GM18505 (cell line): ENCODE measurements around the gene PGGHG.

Experiments used
- ATAC-seq: cut with Tn5 transposase; IDR thresholded peaks from one replicate; pipeline ENCODE4 v1.9.1; 2021; ENCODE audit not compliant: unreplicated experiment
- POLR2A ChIP-seq: IDR thresholded peaks from 4 replicates; pipeline ENCODE4 v1.6.1; 2011; ENCODE audit warnings: borderline replicate concordance; ENCODE audit not compliant: insufficient read depth, insufficient read length; ENCODE audit errors: extremely low read depth

The PGGHG gene

DNA sequence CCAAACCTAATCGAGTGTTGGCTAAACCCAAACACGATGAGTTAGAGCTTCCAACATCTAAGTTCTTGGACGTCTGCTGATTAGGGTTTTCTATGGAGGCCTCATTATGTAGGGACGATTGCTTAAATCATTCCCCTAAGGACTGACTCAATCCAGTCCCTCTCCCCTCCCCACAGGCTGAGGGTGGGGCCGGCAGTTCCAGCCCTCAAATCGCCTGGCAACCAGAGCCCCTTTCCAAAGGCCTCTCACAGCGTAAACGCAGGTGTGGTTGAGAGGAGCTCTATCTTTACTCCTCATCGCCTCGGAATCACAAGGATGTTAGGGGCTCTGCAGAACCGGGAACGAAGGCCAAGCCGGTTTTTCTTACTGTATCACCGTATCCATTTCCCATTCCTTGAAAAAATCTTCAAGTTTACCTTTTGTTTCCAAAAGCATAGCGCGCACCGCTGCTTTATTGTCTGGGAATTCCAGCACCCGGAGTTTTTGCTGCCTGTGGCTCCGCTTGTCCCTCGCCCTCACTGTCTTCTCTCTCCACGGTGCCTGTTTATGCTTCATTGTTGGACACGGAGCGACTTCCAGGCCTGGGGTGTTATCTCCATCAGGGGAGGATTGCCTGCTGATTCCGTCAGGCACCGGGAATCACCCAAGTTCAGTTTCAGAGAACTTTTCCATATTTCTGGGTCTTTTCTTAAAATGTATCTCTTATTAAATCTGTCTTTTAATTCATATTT, 45.5 kb downstream of the PGGHG start:
- no peak for ATAC-seq
- no peak for TF ChIP-seq POLR2A

- no peak for ATAC-seq
- no peak for TF ChIP-seq POLR2A
These were observed 47.1 kb downstream of the PGGHG start for GRCh38 chr11:335779-336658.

DNA sequence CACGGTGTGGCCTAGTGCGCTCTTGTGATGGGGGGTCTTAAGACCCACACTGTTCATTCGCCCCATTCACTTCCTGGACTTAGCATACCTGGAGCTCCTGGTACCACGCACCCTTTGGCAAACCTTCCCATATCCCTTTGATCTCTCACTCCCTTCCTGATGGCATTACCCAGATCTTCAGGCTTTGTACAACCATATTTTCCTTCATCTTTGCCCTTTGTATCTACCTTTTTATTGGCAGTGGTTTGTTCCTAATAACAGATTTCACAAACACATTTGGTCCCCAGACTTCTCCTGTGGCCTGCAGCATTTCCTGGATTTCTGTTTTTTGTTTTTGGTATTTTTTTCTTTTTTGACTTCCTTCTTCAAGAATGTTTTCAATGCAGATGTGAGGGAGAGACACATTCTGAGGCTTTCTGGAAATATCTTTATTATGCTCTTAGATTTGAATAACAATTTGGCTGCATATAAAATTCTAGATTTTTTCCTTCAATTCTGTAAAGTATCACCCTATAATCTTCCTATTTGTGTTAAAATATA, 47.8 kb downstream of the PGGHG start:
- ATAC-seq, result no peak
- no peak for TF ChIP-seq POLR2A

GRCh38 chr11:337711-338110, 48.8 kb downstream of the PGGHG start:
- TF ChIP-seq POLR2A, result no peak
- ATAC-seq, result no peak

- no peak for TF ChIP-seq POLR2A
- no peak for ATAC-seq
These were observed 51.0 kb downstream of the PGGHG start for GRCh38 chr11:339963-340362.

- TF ChIP-seq POLR2A, result no peak
- no peak for ATAC-seq
These were observed 51.9 kb downstream of the PGGHG start for GRCh38 chr11:340539-341512.

GRCh38 chr11:342328-342727, 53.4 kb downstream of the PGGHG start:
- no peak for TF ChIP-seq POLR2A
- ATAC-seq, result no peak

GRCh38 chr11:344836-345578, 56.1 kb downstream of the PGGHG start:
- no peak for ATAC-seq
- no peak for TF ChIP-seq POLR2A
